Stomach (tissue), 9 donors: ENCODE results near the gene TCN2. TPM values are rescaled to one million over a fixed set of nuclear protein-coding genes. Genes with fewer than 3 reads are reported as not detected.

Experiments
- DNase-seq, 2 donors: peaks; one replicate each; pipeline versions ENCODE4 v3.0.0 to v3.0.0-alpha.2; 2013 to 2019
- H3K27ac ChIP-seq, 5 donors: fragments of 200-600 bp in 4 of 5; sonication (generic) in 4 of 5; one replicate each; pipeline ENCODE4 v1.5.1; 2013 to 2019; ENCODE audit warnings: mild to moderate bottlenecking in 1 of 5, moderate library complexity in 1 of 5
- H3K27me3 ChIP-seq, 3 donors: fragments of 200-600 bp; sonication (generic); one replicate each; pipeline ENCODE4 v1.5.1; 2017 to 2019; ENCODE audit warnings: mixed run types in 1 of 3
- H3K36me3 ChIP-seq, 4 donors: fragments of 200-600 bp; sonication (generic); 1 replicate in 3 of 4; 2 replicates in 1 of 4; pipeline ENCODE4 v1.5.1; 2016 to 2019
- H3K4me1 ChIP-seq, 4 donors: fragments of 200-600 bp; sonication (generic); one replicate each; pipeline ENCODE4 v1.5.1; 2016 to 2019
- H3K4me3 ChIP-seq, 4 donors: fragments of 200-600 bp; sonication (generic) in 3 of 4; one replicate each; pipeline ENCODE4 v1.5.1; 2016 to 2019; ENCODE audit warnings: mild to moderate bottlenecking in 1 of 4
- H3K9me3 ChIP-seq, 4 donors: fragments of 200-600 bp; sonication (generic); one replicate each; pipeline ENCODE4 v1.5.1; 2016 to 2019
- CTCF ChIP-seq, 7 experiments: fragments of 450-650 bp in 4 of 7; fragments of 200-600 bp in 3 of 7; sonication (generic) in 3 of 7; IDR thresholded peaks; one replicate each; pipeline ENCODE4 v1.5.1; 2016 to 2019; ENCODE audit warnings: antibody characterized with exemption in 7 of 7, control low read depth in 2 of 7, mild to moderate bottlenecking in 1 of 7
- EP300 ChIP-seq: sonication (generic); formaldehyde crosslinking; IDR thresholded peaks from one replicate; pipeline ENCODE4 v1.6.1; 2017; ENCODE audit warnings: antibody characterized with exemption
- POLR2A ChIP-seq, 4 donors: fragments of 450-650 bp; IDR thresholded peaks; one replicate each; pipeline ENCODE4 v1.6.1; 2016; ENCODE audit warnings: antibody characterized with exemption in 4 of 4, control low read depth in 2 of 4, mild to moderate bottlenecking in 1 of 4, moderate library complexity in 1 of 4
- POLR2AphosphoS5 ChIP-seq, 3 donors: sonication (generic); formaldehyde crosslinking; IDR thresholded peaks; one replicate each; pipeline ENCODE4 v1.6.1; 2016; ENCODE audit warnings: antibody characterized with exemption in 3 of 3
- WGBS, 5 donors: extraction: QIAGEN DNeasy Blood & Tissue Kit in 3 of 5; methylation state at CpG; one replicate each; pipeline versions ENCODE4 v1.1.5 to v1.1.7; 2013 to 2018; 5-methylcytosine and 5-hydroxymethylcytosine counted together
- intact Hi-C: fragments of 100-400 bp; cut with DNase I; formaldehyde crosslinking; loops from one replicate; pipeline ENCODE4 v1.15.1; 2023; ENCODE audit warnings: low total_unique reads
- polyA plus RNA-seq, 3 donors: library from polyadenylated mRNA; stranded (reverse); fragments of 200-250 nt; gene quantifications; one replicate each; pipeline ENCODE4 v1.2.3, GENCODE V29; 2013
- total RNA-seq, 5 donors: library from RNA; depleted of rRNA; stranded (reverse); fragments of >200 nt; gene quantifications; one replicate each; pipeline versions ENCODE4 v1.1.0 to v1.2.3, GENCODE V29; 2014 to 2016
- donor health status: healthy with polysubstance abuse.
- donor health status: Bipolar disorder and iron deficiency.
- donor health status: healthy.

TCN2 gene
- total and polyA plus RNA-seq, 8 donors: 1.4 to 16.3 (median 4.2) TPM

- no peaks in the 10 kb centered on the region for H3K27me3 ChIP-seq
- WGBS, 5 donors: 19 to 25% (median 23%) methylated on average over 9 of the region's 9 CpGs
- H3K27ac ChIP-seq: peak overlapping the region in 4 of 5 donors; percentile 71 to 88 (median 80)
- intact Hi-C loops: no loop called here
- H3K4me3 ChIP-seq: peak overlapping the region; percentile 47 to 65 (median 64)
- DNase-seq: peak; percentile 63 to 79
- H3K9me3 ChIP-seq: no peaks in the 10 kb centered on the region
- peak in 5 of 7 experiments; percentile 39 to 77 (median 62) for TF ChIP-seq CTCF (IDR thresholded peaks at IDR 0.05)
- TF ChIP-seq EP300: no peak
- peaks cover 0 to 5% (median 0%) of the 10 kb centered on the region in 4 donors for H3K36me3 ChIP-seq
- peaks cover 30 to 70% (median 50%) of the 10 kb centered on the region in 4 donors for H3K4me1 ChIP-seq
These were observed 1.4 kb upstream of the TCN2 start for GRCh38 chr22:30605449-30606110.

- Histone ChIP-seq H3K27me3 (no peaks in the 10 kb centered on the region), H3K4me1 (peaks cover 30 to 70% (median 50%) of the 10 kb centered on the region in 4 donors), H3K27ac (peak overlapping the region; percentile 60 to 88 (median 79)), H3K36me3 (peaks cover 0 to 24% (median 14%) of the 10 kb centered on the region in 4 donors), H3K9me3 (no peaks in the 10 kb centered on the region), H3K4me3 (peak overlapping the region; percentile 47 to 65 (median 64))
- no peak for DNase-seq
- intact Hi-C loops: no loop called here
- WGBS, 5 donors: 62 to 77% (median 70%) methylated on average over 7 of the region's 7 CpGs
- no peak for TF ChIP-seq POLR2A (IDR thresholded peaks at IDR 0.05)
- no peak for TF ChIP-seq POLR2AphosphoS5 (IDR thresholded peaks at IDR 0.05)
- TF ChIP-seq EP300: no peak
- TF ChIP-seq CTCF (IDR thresholded peaks at IDR 0.05): no peak
These were observed 441 bp downstream of the TCN2 start for GRCh38 chr22:30607300-30607930.

DNA sequence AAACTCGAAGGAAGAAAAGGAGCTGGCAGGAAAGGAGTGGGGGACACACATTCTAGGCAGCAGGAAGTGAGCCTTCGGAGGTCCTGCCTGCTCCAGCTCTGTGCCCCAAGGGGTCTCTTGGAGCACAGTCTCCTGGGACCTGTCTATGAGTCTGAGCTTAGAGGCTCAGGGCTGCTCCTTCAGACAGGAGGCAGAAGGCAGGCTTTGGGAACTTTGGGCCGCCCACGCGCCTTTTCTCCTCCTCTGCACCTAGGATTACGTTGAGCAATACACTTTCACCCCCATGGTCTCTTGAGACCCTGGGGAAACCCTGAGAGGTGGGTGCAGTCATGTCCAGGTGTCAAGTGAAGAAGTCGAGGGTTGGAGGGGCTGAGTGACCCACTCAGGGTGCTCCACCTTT is 965 bp downstream of the TCN2 start:
- no peaks in the 10 kb centered on the region for H3K27me3 ChIP-seq
- H3K4me3 ChIP-seq: peak overlapping the region in 3 of 4 donors; percentile 47 to 65 (median 64)
- DNase-seq: no peak
- 67 to 89% (median 83%) methylated on average over 7 of the region's 7 CpGs for WGBS, 5 donors
- no peak for TF ChIP-seq POLR2A (IDR thresholded peaks at IDR 0.05)
- no peak for TF ChIP-seq CTCF (IDR thresholded peaks at IDR 0.05)
- no peak for TF ChIP-seq POLR2AphosphoS5 (IDR thresholded peaks at IDR 0.05)
- TF ChIP-seq EP300: no peak
- intact Hi-C loops: no loop called here
- H3K27ac ChIP-seq: peak overlapping the region in 3 of 5 donors; percentile 71 to 88 (median 80)
- peaks cover 30 to 70% (median 50%) of the 10 kb centered on the region in 4 donors for H3K4me1 ChIP-seq
- peaks cover 0 to 29% (median 16%) of the 10 kb centered on the region in 4 donors for H3K36me3 ChIP-seq
- H3K9me3 ChIP-seq: no peaks in the 10 kb centered on the region

DNA sequence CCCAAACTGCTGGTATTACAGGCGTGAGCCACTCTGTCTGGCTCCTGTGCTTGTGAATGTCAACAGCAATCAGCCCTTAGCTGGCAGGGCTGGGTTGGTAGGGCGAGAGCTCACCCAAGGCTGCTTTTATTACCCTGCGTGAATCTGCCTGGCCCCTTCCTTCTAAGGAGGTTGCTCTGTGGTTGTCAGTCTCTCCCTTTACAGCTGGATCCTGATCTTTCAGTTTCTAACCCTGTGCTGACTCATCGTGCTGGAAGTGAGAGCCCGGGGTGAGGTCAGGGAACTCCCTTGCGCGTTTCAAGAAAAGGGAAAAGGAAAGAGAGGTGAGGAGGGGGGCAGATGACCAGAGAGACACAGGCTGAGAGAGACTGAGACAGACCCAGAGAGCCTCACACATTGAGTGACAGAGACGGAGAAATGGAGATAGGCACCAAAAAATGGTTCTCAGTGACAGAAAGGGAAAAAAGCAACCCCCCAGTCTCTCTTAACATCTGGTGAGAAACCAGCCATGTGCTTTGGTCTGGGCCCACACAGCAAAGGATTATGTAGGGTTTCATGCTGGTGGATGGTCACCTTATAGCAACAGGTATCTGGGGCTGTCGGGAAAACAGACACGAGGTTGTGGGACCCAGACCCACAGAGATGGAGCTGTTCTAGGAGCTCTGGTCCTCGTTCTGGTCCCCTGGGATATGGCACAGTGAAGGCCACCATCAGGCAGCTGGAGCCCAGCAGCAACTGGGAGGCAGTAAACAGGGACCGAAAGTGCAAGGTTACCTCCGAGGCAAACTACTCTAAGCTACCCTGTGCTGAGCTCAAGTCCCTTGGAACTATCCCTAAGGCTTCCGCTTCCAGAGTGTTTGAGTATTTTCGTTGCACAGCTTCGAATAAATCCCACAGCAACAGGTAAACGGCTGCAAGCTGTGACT is 2.5 kb downstream of the TCN2 start:
- intact Hi-C loops: no loop called here
- peak overlapping the region; percentile 54 to 88 (median 71) for H3K27ac ChIP-seq

More for the DNA sequence above, 2.5 kb downstream of the TCN2 start:
- peaks cover 0 to 45% (median 26%) of the 10 kb centered on the region in 4 donors for H3K36me3 ChIP-seq
- no peak overlapping the region for H3K4me3 ChIP-seq
- TF ChIP-seq CTCF (IDR thresholded peaks at IDR 0.05) (no peak), POLR2AphosphoS5 (IDR thresholded peaks at IDR 0.05) (peak in 2 of 3 donors; percentile 61 to 63)
- 54 to 61% (median 58%) methylated on average over 16 to 17 of the region's 17 CpGs for WGBS, 5 donors
- H3K27me3 ChIP-seq: no peaks in the 10 kb centered on the region
- DNase-seq: peak; percentile 61 to 84
- peaks cover 30 to 57% (median 47%) of the 10 kb centered on the region in 4 donors for H3K4me1 ChIP-seq
- no peaks in the 10 kb centered on the region for H3K9me3 ChIP-seq
